Naive thymus-derived CD8-positive, alpha-beta T cell (primary cell): ENCODE measurements around the gene HPCA. TPM values are rescaled to one million over a fixed set of nuclear protein-coding genes. Genes with fewer than 3 reads are reported as not detected.
"Not testable (repeated sequence)": the region's sequence is repeated elsewhere in the genome, so short reads cannot be mapped to it uniquely, and the experiment has no call there.

ENCODE experiments used
- ATAC-seq, 2 donors: fragments of 150-1000 bp; cut with Tn5 transposase in 1 of 2; sonication (Bioruptor Pico), chemical (Tn5 transposase) in 1 of 2; 1 replicate in 1 of 2; 2 replicates in 1 of 2; pipeline ENCODE4 v1.10.0; 2021; ENCODE audit warnings: mild to moderate bottlenecking in 2 of 2, moderate library complexity in 2 of 2
- POLR2A ChIA-PET: fragments of 350-600 bp; sonication (Branson Sonifier 250); formaldehyde crosslinking; loops from one replicate; lab custom pipeline; 2021; ENCODE audit warnings: antibody characterized with exemption; lab: Charles Lee
- DNase-seq, 10 donors: peaks; one replicate each; pipeline versions ENCODE4 v3.0.0 to v3.0.0-alpha.2; 2020 to 2022
- H3K27ac Mint-ChIP-seq, 10 donors: one replicate each; pipeline ENCODE4 v1.8.0; 2020 to 2022; ENCODE audit warnings: mild to moderate bottlenecking in 10 of 10, mixed read lengths in 10 of 10, moderate library complexity in 4 of 10, inconsistent platforms in 1 of 10
- H3K27me3 Mint-ChIP-seq, 5 donors: one replicate each; pipeline ENCODE4 v1.8.0; 2021 to 2022; ENCODE audit warnings: mixed read lengths in 5 of 5
- H3K36me3 Mint-ChIP-seq, 3 donors: one replicate each; pipeline ENCODE4 v1.8.0; 2020 to 2022; ENCODE audit warnings: mixed read lengths in 3 of 3, mild to moderate bottlenecking in 2 of 3, inconsistent platforms in 1 of 3
- H3K4me1 Mint-ChIP-seq, 4 donors: one replicate each; pipeline ENCODE4 v1.8.0; 2021 to 2022; ENCODE audit warnings: mixed read lengths in 4 of 4
- H3K4me3 Mint-ChIP-seq, 10 donors: one replicate each; pipeline ENCODE4 v1.8.0; 2020 to 2022; ENCODE audit warnings: mild to moderate bottlenecking in 10 of 10, mixed read lengths in 10 of 10, moderate library complexity in 6 of 10, inconsistent platforms in 1 of 10
- H3K9me3 Mint-ChIP-seq, 9 donors: one replicate each; pipeline ENCODE4 v1.8.0; 2020 to 2022; ENCODE audit warnings: mixed read lengths in 9 of 9, mild to moderate bottlenecking in 3 of 9, inconsistent platforms in 1 of 9, moderate library complexity in 1 of 9
- polyA plus RNA-seq, 3 donors: library from polyadenylated mRNA; unstranded; fragments of 300-500 nt; fragmentation: Illumina TruSeq; gene quantifications; one replicate each; pipeline ENCODE4 v1.2.3, GENCODE V29; 2021
- total RNA-seq, 8 experiments: library from RNA in 2 of 8; stranded (reverse) in 2 of 8; gene quantifications; one replicate each; pipeline ENCODE4 v1.2.3 and lab custom pipeline; 2021 to 2026

HPCA gene
- total and polyA plus RNA-seq, 5 experiments from 2014 or later = not detected

DNA sequence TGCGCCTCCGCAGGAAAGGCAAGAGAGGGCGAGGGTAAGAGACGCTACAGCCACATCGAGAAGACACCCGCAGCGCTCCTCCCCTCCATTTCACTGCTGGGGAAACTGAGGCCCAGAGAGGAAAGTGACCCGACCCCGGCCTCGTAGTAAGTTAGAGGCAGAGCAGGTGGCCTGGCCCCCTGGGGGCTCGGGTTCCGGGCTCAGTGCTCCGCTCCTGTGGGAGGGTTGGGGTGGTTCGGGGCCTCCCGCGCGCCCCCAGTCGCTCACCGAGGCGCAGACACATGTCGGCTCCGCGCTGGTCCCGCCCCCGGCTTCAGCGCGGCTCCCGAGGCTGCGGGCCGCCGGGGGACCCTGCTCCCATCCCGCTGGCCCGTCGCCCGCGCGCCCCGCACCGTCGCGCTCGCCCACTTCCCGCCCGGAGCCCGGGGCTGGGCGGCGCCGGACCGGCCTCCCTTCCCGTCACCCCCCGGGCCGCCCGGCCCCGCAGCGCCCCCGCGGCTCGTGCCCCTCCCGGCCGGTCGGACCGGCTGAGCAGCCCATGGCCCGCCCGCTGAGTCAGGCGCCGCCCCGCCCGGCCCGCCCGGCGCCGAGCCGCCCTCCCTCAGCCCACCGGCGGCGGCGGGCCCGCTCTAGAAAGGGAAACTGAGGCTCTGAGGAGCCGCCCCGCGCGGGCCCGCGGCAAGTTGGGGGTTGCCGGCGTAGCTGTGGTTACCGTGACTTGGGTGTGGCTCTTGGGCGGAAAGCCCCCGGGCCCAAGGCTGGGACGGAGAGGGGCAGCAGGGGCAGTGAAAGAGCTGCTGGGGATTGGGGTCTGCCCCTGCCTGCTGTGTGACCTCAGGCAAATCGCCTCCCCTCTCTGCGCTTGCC, 14.9 kb downstream of the HPCA start, which contains the start of gene TMEM54:
Gene TMEM54 (minus strand): TSS at position 434 of the 867 bp plus-strand sequence. CDS start 151 bp downstream, at position 283.
- DNase-seq (no peak), ATAC-seq (peak; percentile 72 to 77)
- H3K4me3 Mint-ChIP-seq = peak within 1 kb of the TSS; percentile 73 to 84 (median 80)
- H3K9me3 Mint-ChIP-seq = no peaks in the 10 kb centered on the region
- peaks cover 5 to 11% (median 9%) of the 10 kb centered on the region in 4 donors for H3K4me1 Mint-ChIP-seq
- peaks cover 18 to 66% (median 52%) of the 10 kb centered on the region in 5 donors for H3K27me3 Mint-ChIP-seq
- POLR2A ChIA-PET = no interaction called here
- H3K27ac Mint-ChIP-seq = peak within 1 kb of the TSS in 3 of 10 donors; percentile 25 to 69 (median 52)
- peaks cover 0 to 8% (median 0%) of the 10 kb centered on the region in 3 donors for H3K36me3 Mint-ChIP-seq

DNA sequence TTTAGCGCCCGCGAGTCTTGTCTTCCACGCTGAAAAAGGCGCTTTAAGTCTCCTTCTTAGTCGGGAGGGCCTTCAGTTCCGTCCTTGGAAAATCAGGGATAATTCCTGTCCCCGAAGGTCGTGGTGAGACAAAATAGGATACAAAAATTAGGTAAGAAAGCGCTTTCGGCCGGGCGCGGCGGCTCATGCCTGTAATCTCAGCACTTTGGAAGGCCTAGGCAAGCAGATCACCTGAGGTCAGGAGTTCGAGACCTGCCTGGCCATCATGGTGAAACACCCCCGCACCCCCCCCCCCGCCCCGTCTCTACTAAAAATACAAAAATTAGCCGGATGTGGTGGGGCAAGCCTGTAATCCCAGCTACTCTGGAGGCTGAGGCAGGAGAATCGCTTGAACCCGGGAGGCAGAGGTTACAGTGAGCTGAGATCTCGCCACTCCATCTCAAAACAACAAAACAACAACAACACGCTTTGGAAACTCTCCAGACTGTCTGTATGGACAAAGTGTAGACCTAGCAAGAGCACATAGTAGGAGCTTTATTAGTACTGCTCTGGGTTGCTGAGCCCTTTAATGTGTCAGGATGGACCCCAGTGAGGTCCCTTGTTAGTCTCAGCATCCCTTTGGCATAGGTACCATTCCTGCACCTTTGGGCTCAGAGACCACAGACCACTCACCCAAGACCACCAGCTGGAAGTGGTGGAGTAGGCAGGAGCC, 15.7 kb downstream of the HPCA start:
- POLR2A ChIA-PET = no interaction called here
- Mint-ChIP-seq H3K4me1 (peaks cover 5 to 11% (median 9%) of the 10 kb centered on the region in 4 donors), H3K36me3 (peaks cover 0 to 8% (median 0%) of the 10 kb centered on the region in 3 donors), H3K9me3 (no peaks in the 10 kb centered on the region), H3K27me3 (peaks cover 18 to 58% (median 47%) of the 10 kb centered on the region in 5 donors), H3K4me3 (peak overlapping the region; percentile 73 to 84 (median 78)), H3K27ac (peak overlapping the region in 2 of 10 donors; percentile 52 to 69)
- DNase-seq (no peak), ATAC-seq (no peak)

DNA sequence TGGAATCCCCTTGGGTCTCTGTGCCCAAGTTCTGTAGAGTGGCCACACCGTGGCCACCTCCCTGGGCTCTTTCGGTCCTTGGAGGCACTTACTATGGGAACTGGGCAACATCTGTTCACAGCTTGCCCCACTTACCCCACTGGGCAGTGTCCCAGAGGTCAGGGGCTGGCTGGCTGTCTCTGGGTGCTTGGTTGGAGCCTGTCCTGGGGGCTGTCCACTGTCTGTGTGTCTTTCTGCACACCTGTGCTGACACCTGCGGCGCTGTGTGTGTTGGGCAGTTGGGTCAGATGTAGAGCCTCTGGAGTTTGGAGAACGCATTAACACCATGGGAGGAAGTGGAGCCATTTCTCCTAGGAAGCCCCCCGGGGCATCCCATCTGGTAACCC, 16.2 kb downstream of the HPCA start:
- no peak for DNase-seq
- ATAC-seq = no peak
- Mint-ChIP-seq H3K27me3 (peaks cover 14 to 52% (median 42%) of the 10 kb centered on the region in 5 donors), H3K9me3 (no peaks in the 10 kb centered on the region), H3K36me3 (peaks cover 0 to 8% (median 0%) of the 10 kb centered on the region in 3 donors), H3K4me1 (peaks cover 5 to 11% (median 9%) of the 10 kb centered on the region in 4 donors), H3K27ac (peak overlapping the region in 1 of 10 donors; percentile 36), H3K4me3 (peak overlapping the region in 9 of 10 donors; percentile 47 to 81 (median 73))
- POLR2A ChIA-PET = no interaction called here

DNA sequence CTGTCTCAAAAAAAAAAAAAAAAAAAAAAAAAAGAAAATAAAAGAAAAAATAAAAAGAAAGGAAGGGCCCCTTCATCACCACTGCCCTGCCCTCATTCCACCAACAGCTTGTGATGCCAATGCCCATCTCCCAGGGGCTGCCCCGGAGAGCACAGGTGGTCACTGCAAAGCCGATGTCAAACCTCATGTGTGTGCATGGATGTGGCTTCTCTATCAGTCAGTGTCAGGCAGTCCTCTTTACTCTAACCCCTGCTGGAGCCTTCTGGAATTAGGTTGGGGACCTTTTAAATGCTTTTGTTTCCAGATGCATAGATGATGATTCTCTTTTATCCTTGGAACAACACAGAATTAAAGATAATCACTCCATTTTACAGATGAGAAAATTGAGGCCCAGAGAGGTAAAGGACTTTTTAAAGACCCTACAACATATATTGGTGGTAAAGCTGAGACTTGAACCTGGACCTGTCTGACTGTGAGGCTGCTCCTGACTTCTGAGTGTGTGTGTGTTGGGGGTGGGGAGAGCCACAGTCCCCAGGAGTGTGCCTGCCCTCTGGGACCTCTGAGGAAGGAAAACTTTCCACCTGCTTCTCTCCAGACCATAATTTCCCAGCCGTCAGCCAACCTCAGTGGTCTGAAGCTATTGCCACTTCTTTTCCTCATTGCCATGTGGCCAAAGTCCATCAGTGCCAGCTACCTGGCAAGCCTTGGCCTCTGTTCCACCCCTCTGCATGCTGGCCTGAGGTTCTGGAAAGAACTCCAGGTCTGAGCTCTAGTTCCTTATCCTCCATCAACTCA, 17.9 kb downstream of the HPCA start:
- Mint-ChIP-seq H3K27ac (peak overlapping the region in 1 of 10 donors; percentile 32), H3K4me1 (peaks cover 5 to 11% (median 9%) of the 10 kb centered on the region in 4 donors), H3K9me3 (no peaks in the 10 kb centered on the region), H3K36me3 (peaks cover 0 to 8% (median 0%) of the 10 kb centered on the region in 3 donors), H3K27me3 (peaks cover 8 to 37% (median 29%) of the 10 kb centered on the region in 5 donors), H3K4me3 (peak overlapping the region in 2 of 10 donors; percentile 14 to 26)
- POLR2A ChIA-PET = interaction anchor here (0.7 kb wide), 1 partner anchor 156 kb away, joined by 4 read pairs; no protein-coding TSS in a partner anchor
- DNase-seq (no peak), ATAC-seq (no peak)

DNA sequence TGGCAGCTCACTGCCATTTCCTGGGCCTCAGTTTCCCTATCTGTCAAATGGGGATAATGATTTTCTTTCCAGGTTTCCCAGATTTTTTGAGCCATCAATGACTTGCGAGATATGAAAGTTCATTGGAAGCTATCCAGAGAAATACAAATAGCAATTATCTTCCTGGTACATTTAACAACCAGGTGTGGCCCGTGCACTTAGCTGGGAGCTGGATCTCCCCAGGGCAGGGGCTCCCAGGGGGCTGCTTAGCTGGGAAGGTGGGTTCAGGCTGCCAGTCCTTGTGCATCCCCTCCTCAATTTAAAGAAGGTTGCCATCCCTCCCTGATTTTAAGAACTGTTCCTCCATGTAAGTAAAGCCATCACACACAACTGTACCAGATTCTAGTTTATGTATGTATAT, 18.5 kb downstream of the HPCA start:
- no peak for ATAC-seq
- POLR2A ChIA-PET = interaction anchor here (0.7 kb wide), 1 partner anchor 77 kb away, joined by 3 read pairs; no protein-coding TSS in a partner anchor
- Mint-ChIP-seq H3K9me3 (no peaks in the 10 kb centered on the region), H3K4me1 (peaks cover 5 to 11% (median 9%) of the 10 kb centered on the region in 4 donors), H3K27ac (peak overlapping the region in 1 of 10 donors; percentile 32), H3K27me3 (peaks cover 5 to 31% (median 24%) of the 10 kb centered on the region in 5 donors), H3K36me3 (peaks cover 0 to 8% (median 0%) of the 10 kb centered on the region in 3 donors), H3K4me3 (no peak overlapping the region)
- DNase-seq = no peak

DNA sequence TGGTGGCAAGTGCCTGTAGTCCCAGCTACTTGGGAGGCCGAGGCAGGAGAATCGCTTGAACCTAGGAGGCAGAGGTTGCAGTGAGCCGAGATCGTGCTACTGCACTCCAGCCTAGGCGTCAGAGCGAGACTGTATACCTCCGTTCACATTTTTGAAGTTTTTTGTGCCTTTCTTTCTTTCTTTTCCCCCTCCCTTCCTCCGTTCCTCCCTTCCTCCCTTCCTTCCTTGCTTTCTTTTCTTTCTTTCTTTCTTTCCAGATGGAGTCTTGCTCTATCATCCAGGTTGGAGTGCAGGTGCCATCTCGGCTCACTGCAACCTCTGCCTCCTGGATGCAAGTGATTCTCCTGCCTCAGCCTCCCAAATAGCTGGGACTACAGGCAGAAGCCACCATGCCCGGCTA, 19.3 kb downstream of the HPCA start:
- H3K36me3 Mint-ChIP-seq, H3K4me1 Mint-ChIP-seq, H3K9me3 Mint-ChIP-seq, H3K27ac Mint-ChIP-seq, DNase-seq, POLR2A ChIA-PET, ATAC-seq, H3K4me3 Mint-ChIP-seq: not testable (repeated sequence)
- peaks cover 5 to 26% (median 22%) of the 10 kb centered on the region in 5 donors for H3K27me3 Mint-ChIP-seq

DNA sequence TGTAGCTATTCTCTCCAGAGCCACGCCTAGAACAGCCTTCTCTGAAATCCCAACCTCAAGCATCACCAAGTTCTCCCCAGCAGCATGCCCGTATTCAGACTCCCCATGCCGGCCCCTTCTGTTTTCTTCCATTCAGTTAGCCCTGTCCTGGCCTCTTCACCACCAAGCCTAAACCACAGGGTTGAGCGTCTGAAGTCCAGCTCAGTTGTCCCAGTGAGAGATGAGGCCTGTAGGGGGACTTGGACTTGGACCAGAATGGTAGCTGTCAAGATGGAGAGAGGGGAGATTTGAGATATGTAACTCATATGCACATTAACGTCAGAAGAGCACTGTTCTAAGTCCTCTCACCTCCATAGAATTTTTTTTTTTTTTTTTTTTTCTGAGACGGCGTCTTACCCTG, 20.4 kb downstream of the HPCA start:
- Mint-ChIP-seq H3K27ac (no peak overlapping the region), H3K36me3 (peaks cover 0 to 4% (median 3%) of the 10 kb centered on the region in 3 donors), H3K4me1 (peaks cover 3 to 5% (median 4%) of the 10 kb centered on the region in 4 donors), H3K9me3 (peaks cover 0 to 3% (median 0%) of the 10 kb centered on the region in 9 donors), H3K4me3 (no peak overlapping the region), H3K27me3 (peaks cover 5 to 21% (median 17%) of the 10 kb centered on the region in 5 donors)
- DNase-seq (no peak), ATAC-seq (no peak)
- POLR2A ChIA-PET = no interaction called here

DNA sequence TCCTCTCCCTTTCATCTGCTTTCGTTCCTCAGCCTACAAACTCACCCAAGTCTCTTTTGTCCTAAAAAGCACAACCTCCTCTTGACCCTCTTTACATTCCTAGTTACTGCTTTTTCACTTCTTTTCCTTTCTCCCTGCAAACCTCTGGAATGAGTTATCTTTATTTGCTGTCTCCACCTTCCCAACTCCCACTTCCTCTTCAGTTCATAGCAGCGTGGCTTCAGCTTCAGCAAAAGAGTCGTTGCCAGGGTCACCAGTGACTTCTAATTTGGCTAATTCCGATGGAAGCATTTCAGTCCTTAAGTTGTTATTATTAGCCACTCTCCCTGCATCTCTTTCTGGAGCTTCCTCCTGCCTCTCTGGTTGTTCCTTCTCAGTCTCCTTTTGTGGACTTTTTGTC, 21.1 kb downstream of the HPCA start:
- H3K27ac Mint-ChIP-seq = no peak overlapping the region

DNA sequence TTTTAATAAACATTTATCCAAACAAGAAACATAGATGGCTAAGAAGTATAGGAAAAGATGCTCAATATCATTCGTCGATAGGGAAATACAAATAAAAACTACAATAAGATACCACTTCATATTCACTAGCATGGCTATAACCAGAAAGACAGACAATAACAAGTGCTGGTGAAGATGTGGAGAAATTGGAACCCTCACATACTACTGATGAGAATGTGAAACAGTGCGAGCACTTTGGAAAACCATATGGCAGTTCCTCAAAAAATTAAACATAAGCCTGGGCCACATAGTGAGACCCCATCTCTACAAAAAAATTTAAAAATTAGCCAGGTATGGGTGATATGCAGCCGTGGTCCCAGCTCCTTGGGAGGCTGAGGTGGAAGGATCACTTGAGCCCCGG, 24.0 kb downstream of the HPCA start:
- peaks cover 2 to 9% (median 4%) of the 10 kb centered on the region in 5 donors for H3K27me3 Mint-ChIP-seq
- H3K4me3 Mint-ChIP-seq = no peak overlapping the region
- no peak for ATAC-seq
- H3K9me3 Mint-ChIP-seq = peaks cover 0 to 3% (median 0%) of the 10 kb centered on the region in 9 donors
- H3K4me1 Mint-ChIP-seq = no peaks in the 10 kb centered on the region
- H3K27ac Mint-ChIP-seq = no peak overlapping the region
- POLR2A ChIA-PET = no interaction called here
- DNase-seq = no peak
- H3K36me3 Mint-ChIP-seq = peaks cover 0 to 3% (median 0%) of the 10 kb centered on the region in 3 donors

More for the DNA sequence above, 21.1 kb downstream of the HPCA start:
- H3K4me3 Mint-ChIP-seq = no peak overlapping the region
- peaks cover 0 to 2% (median 0%) of the 10 kb centered on the region in 4 donors for H3K4me1 Mint-ChIP-seq
- peaks cover 0 to 3% (median 0%) of the 10 kb centered on the region in 9 donors for H3K9me3 Mint-ChIP-seq
- peaks cover 0 to 3% (median 0%) of the 10 kb centered on the region in 3 donors for H3K36me3 Mint-ChIP-seq
- POLR2A ChIA-PET = no interaction called here
- ATAC-seq (no peak), DNase-seq (no peak)
- peaks cover 2 to 15% (median 11%) of the 10 kb centered on the region in 5 donors for H3K27me3 Mint-ChIP-seq

DNA sequence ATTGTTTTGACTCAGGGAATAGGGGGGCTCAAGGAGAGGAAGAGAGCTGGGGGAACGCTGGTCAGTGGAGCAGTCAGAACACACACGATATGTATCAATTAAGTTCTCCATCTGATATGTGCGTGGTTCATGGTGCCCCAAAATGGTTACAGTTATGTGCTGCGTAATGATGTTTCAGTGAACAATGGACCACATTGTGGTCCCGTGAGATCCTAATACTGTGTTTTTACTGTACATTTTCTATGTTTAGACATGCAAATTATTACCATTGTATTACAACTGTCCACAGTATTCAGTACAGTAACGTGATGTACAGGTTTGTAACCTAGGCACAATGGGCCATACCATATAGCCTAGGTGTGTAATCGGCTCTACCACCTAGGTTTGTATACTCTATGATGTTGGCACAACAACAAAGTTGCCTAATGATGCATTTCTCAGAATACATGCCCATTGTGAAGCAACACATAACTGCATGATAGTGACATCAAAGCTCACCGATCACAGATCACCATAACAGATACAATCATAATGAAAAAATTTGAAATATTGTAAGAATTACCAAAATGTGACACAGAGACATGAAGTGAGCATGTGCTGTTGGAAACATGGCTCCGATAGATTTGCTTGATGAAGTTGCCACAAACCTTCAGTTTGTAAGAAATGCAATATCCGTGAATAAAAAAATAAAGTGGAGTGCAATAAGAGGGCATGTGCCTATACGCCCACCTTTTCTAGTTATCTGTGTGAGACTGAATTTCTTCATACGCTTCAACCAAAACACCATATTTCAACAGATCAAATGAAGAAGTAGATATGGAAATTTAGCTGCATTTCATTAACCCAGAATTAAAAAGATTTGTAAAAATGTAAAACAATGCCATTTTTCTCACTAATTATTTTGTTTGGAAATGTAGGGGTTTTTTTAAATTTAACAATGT, 29.7 kb downstream of the HPCA start:
- H3K27me3 Mint-ChIP-seq = peaks cover 16 to 47% (median 32%) of the 10 kb centered on the region in 5 donors
- no peaks in the 10 kb centered on the region for H3K36me3 Mint-ChIP-seq
- ATAC-seq = no peak
- H3K4me1 Mint-ChIP-seq = peaks cover 4 to 6% (median 5%) of the 10 kb centered on the region in 4 donors
- POLR2A ChIA-PET = no interaction called here
- H3K9me3 Mint-ChIP-seq = no peaks in the 10 kb centered on the region
- no peak overlapping the region for H3K4me3 Mint-ChIP-seq
- DNase-seq = no peak
- no peak overlapping the region for H3K27ac Mint-ChIP-seq

DNA sequence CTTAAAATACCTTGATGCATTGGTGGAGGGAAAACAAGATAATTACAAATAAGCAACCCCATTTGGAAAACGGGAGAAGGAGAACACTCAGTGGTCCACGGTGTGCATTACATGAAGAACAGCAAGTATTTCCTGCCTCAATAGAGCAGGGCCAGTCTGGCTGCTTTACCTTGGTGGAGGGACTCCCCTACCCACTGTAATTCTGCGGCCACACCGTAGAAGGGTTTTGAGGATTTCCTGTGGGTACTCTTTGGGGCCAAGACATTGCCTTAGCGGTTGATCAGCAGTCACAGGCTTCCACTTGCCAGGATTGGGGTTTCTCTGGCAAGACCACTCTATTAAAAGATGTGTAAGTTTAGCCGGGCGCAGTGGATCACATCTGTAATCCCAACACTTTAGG, 31.2 kb downstream of the HPCA start:
- ATAC-seq (peak in 1 of 2 donors; percentile 45), DNase-seq (no peak)
- H3K27ac Mint-ChIP-seq = no peak overlapping the region
- H3K4me1 Mint-ChIP-seq = peaks cover 4 to 6% (median 5%) of the 10 kb centered on the region in 4 donors
- no peaks in the 10 kb centered on the region for H3K36me3 Mint-ChIP-seq
- H3K27me3 Mint-ChIP-seq = peaks cover 23 to 62% (median 40%) of the 10 kb centered on the region in 5 donors
- H3K4me3 Mint-ChIP-seq = no peak overlapping the region
- POLR2A ChIA-PET = interaction anchor here (0.6 kb wide), 1 partner anchor 338 kb away, joined by 3 read pairs; no protein-coding TSS in a partner anchor
- no peaks in the 10 kb centered on the region for H3K9me3 Mint-ChIP-seq
